HG02642 (cell line): ENCODE results near the gene GSTT2.

ENCODE experiments used
- ATAC-seq: cut with Tn5 transposase; IDR thresholded peaks from one replicate; pipeline ENCODE4 v1.9.1; 2021; ENCODE audit warnings: mild to moderate bottlenecking; ENCODE audit not compliant: unreplicated experiment, poor library complexity

GSTT2 gene

GRCh38 chr22:24007253-24008021, 27.5 kb downstream of the GSTT2 start:
- no peak for ATAC-seq

DNA sequence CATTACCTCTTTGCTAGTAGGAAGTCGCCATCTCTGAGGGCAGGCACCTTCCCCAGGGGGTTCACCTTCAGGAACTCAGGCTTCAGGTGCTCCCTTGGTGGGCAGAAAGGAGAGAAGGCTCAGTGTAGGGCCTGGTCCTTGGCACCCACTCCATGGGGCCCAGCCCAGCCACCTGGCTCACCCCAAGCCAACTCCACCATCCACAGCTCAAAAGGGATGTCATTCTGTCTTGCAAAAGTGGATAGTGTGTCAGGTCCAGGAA, 28.0 kb downstream of the GSTT2 start:
- ATAC-seq, result no peak

DNA sequence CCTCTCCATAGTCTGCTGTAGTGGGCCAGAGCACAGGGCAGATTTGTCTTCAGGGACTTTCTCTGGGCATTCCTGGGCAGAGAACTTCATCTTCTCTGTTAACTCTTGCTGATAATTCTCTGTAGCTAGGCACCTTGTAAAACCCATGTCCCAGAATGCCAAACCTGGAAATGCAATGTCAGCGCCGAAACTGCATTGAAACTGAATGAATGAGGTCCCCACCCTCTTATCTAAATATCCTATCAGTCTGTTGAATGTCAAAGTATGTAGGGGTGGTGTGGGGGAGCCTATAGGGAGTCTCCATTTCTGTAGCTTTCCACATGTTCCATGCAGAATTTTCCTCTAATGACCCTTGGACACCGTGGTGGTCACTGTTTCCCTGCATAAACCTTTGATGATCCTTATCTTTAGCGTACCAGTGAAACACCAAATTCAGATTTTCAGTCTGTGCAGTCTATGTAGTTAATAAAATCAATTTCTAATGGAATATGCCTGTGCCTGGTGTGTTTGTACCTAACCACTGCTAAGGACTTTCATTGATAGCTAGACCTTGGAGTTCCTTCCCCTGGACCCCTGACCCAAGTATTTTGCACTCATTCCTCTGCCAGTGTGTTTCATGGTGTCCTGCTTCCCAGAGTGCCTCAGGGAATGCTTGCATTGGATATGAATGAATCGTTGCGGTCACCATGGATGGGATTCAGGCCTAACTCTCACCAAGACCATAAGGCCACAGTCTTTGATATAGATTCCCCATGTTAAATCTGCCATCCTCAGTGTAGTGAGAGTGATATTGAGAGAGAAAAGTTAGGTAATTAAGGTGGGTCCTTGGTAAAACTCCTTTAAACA, 28.7 kb downstream of the GSTT2 start:
- ATAC-seq, result no peak

DNA sequence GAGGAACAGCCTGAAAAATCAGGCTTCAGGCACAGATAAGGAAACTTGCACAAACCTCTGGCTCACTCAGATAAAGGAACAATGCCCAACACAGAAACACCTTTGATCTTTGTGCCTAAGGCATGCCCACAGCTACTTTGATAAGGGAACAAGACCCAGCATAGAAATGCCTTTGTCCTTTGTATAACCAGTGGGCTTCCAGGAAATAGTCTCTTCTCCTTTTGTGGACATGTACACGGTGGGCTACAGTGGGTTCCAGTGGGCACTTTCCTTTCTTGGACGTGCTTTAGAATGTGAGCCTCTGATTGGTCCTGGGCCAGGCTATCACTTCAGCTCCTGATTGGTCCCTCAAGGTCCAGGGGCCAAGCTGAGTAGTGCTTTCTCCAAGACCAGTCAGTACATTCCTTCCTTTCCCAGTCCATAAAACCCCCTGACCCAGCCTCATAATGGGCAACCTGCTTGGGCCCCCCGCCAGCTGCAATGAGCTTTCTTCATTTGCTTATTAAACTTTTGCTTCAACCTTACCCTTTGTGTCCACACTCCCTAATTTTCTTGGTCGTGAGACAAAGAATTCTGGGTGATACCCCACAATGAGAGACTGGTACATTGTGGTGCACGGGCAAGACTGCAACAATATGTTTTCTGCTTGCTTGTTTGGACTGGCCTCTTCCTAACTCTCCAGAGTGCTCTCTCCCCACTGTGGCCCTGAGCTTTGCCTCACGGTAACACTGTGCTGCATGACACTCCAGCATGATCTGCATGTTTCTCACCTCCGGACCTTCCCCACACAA, 29.5 kb downstream of the GSTT2 start:
- no peak for ATAC-seq

DNA sequence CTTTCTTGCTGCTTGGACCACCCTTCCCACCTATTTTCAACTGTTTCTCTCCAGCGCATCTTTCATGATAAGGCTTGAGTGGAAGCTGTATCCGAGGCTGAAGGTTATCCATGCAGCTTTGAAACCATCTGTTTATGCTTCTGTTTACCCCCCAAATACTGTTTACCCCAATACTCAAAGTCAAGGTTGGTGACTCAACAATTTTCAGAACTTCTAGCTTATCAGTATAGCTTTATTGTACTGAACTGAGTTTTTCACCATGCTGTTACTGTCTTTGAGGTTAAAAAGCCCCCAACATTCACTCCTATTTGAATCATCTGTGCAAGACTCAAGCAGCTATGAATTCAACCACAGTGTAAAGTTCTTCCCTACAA, 30.1 kb downstream of the GSTT2 start:
- no peak for ATAC-seq

DNA sequence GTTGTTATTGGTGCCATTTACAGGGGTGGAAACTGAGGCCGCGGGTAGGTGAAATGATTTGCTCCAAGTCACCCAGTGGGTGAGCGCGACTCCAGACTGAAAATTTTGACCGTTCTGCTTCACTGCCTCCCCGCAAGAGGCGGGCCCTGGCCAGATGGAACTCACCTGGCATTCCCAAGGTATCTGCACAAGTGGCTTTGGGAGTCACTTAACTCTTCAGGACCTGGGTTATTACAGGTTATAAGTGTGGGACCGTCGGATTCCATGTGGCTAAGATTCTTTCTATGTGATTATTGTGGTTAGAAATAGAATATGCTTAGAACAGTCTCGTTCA, 31.8 kb downstream of the GSTT2 start:
- no peak for ATAC-seq

DNA sequence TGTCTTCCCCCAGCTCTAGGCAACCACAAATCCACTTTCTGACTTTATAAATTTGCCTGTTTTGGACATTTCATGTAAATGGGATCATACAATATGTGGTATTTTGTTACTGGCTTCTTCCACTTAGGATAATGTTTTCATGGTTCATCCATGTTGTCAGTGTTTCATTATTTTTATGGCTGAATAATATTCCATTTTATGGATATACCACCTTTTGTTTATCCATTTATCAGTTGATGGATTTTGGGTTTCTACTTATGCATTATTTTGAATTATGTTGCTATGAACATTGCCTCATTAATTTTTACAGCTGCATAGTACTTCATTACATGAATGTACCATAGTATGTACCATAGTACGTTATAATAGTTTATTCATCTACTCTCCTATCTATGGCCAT, 36.2 kb downstream of the GSTT2 start:
- ATAC-seq, result no peak

DNA sequence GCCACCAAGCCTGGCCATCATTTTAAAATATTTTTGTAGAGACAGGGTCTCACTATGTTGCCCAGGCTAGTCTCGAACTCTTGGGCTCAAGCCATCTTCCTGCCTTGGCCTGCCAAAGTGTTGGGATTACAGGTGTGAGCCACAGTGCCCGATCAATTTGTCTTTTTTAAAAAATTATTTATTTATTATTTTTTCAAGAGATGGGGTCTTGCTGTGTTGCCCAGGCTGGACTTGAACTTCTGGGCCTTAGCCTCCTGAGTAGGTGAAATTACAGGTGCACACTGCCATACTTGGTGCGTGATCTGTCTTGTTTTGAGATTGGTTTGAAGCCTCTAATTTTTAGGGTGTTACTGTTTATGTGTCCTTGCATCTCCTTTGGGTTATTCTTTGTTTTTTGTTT, 41.4 kb downstream of the GSTT2 start:
- no peak for ATAC-seq

GRCh38 chr22:24023204-24023789, 43.4 kb downstream of the GSTT2 start:
- no peak for ATAC-seq

DNA sequence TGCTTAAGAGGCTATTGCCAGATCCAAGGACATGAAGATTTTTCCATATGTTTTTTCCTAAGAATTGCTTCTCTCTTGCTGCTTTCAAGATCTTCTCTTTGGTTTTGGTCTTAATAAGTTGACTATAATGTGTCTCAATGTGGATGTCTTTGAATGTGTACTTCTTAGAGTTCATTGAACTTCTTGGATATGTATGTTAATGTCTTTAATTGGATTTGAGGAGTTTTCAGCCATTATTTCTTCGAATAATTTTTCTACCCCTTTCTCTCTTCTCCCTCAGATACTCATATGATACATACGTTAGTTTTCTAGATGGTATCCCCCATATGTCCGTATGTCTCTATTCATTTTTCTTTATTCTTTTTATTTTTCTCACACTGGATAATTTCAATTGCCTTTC, 44.4 kb downstream of the GSTT2 start:
- no peak for ATAC-seq

GRCh38 chr22:24025475-24025874, 45.5 kb downstream of the GSTT2 start:
- ATAC-seq, result no peak

- ATAC-seq, result no peak
Observed at GRCh38 chr22:24026056-24026455, 46.1 kb downstream of the GSTT2 start.

DNA sequence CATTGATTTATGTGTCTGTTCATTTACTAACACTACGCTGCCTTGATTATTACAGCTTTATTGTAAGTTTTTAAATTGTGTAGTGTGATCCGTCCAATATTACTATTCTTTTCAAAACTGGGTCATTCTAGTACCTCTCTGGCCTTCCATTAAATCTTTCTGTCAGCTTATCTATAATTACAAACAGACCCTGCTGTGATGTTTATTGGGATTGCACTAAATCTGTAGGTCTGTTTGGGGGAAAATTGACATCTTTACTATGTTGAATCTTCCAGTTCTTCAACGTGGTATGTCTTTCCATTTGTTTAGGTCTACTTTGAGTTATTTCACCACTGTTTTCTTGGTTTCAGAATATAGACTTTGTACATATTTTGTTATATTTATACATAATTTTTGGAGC, 46.8 kb downstream of the GSTT2 start:
- no peak for ATAC-seq

DNA sequence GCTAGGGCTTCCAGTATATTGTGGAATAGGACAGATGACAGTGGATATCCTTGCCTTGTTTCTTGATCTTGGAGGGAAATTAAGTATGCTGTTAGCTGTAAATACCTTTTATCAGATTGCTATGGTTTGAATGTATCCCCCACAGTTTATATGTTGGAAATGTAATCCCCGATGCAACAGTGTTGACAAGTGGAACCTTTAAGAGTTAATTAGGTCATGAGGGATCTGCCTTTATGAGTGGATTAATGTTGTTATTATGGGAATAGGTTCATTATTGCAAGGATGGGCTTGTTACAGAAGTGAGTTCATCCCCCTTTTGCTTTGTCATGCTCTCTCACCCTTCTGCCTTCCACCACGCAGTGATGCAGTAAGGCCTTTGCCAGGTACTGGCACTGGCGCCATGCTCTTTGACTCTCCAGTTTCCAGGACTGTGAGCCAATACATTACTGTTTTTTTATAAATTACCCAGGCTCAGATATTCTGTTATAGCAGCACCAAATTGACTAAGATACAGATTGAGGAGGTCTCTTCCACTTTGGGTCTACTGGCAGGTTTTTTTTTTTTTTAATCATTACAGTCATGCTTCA, 47.5 kb downstream of the GSTT2 start:
- ATAC-seq, result no peak

DNA sequence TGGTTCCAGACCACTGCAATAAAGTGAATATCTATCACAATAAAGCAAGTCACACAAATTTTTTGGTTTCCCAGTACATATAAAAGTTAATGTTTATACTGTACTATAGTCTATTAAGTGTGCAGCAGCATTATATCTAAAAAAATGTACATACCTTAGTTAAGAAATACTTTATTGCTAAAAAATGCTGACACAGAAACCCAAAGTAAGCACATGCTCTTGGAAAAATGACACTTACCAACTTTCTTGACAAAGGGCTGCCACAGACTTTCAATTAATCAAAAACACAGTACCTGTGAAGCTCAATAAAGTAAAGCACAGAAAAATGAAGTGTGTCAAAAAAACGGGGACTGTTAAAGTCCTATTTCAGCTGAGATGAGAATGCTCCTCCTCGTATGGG, 48.1 kb downstream of the GSTT2 start:
- no peak for ATAC-seq

DNA sequence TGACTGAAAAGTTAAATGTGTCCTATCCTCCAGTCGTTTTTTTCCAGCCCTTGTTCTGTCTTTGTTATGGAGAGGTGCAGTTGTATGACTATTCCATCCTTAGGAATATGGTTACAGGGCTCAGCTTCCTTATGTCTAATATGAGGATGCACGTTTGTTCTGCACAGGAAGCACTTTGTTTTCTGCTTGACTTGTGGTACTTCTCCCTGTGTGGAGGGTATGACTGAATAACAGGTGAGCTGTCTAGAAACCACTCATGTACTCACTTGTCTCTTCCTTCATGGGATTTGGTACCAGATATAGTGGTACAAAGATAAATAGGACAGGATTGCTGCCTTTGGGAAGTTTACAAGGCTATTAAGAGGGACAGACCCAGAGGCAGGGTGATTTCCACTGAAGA, 48.6 kb downstream of the GSTT2 start:
- ATAC-seq, result no peak

GRCh38 chr22:24029304-24029703, 49.4 kb downstream of the GSTT2 start:
- ATAC-seq, result no peak

- ATAC-seq, result no peak
Observed at GRCh38 chr22:24030186-24030702, 50.3 kb downstream of the GSTT2 start.
